ENCODE data around the gene PRKCZ.

PRKCZ gene

GRCh38 chr1:2045468-2046173, 4.6 kb upstream of the PRKCZ start:
- Histone ChIP-seq H3K4ac (ENCODE audit: low read depth, low read length) (no peak overlapping the region), H3K4me2 (ENCODE audit: low read length) (no peak overlapping the region), H2BK12ac (ENCODE audit: low read length) (no peak overlapping the region), H2BK120ac (ENCODE audit: insufficient read depth, low read length, poor library complexity) (no peak overlapping the region), H4K12ac (ENCODE audit: low read depth, low read length) (no peak overlapping the region), H3K79me1 (ENCODE audit: low read length) (peaks cover 6% of the 10 kb centered on the region), H3K36me3 (ENCODE audit: control insufficient read depth in 1 of 2, insufficient read depth in 2 of 2, low read length in 2 of 2) (no peaks in the 10 kb centered on the region), H3K18ac (ENCODE audit: low read length) (no peak overlapping the region), H2BK5ac (ENCODE audit: low read depth, low read length, poor library complexity) (no peak overlapping the region), H3K9me3 (ENCODE audit: insufficient read depth, low read depth, low read length) (peaks cover 2% of the 10 kb centered on the region), H3K9ac (ENCODE audit: low read length) (no peak overlapping the region), H3K23ac (ENCODE audit: low read length) (no peak overlapping the region), H4K8ac (ENCODE audit: low read depth, low read length) (no peak overlapping the region), H3K4me1 (ENCODE audit: control insufficient read depth in 1 of 2, insufficient read depth in 2 of 2, low read length in 2 of 2) (peaks cover 8 to 9% of the 10 kb centered on the region in 2 experiments), H2AK5ac (ENCODE audit: low read length) (no peak overlapping the region), H4K91ac (ENCODE audit: low read depth, low read length) (no peak overlapping the region), H3K79me2 (ENCODE audit: control insufficient read depth, insufficient read depth, low read length, poor library complexity) (peaks cover 3% of the 10 kb centered on the region), H3K27ac (ENCODE audit: low read depth, low read length) (no peak overlapping the region), H2AFZ (ENCODE audit: insufficient read depth, low read length, poor library complexity) (no peak overlapping the region), H3K27me3 (ENCODE audit: insufficient read depth, low read length) (no peaks in the 10 kb centered on the region), H3K4me3 (ENCODE audit: low read depth, low read length) (no peak overlapping the region), H3K14ac (ENCODE audit: low read length) (no peak overlapping the region)
- DNase-seq: no peak
- no CpG with 5 or more reads among the region's 15 CpGs for WGBS (ENCODE audit: extremely low coverage, insufficient coverage, insufficient read length)

- Histone ChIP-seq H3K9me3 (ENCODE audit: insufficient read depth, low read depth, low read length) (peaks cover 2% of the 10 kb centered on the region), H3K4ac (ENCODE audit: low read depth, low read length) (no peak overlapping the region), H3K79me1 (ENCODE audit: low read length) (peaks cover 10% of the 10 kb centered on the region), H3K36me3 (ENCODE audit: control insufficient read depth in 1 of 2, insufficient read depth in 2 of 2, low read length in 2 of 2) (no peaks in the 10 kb centered on the region), H4K12ac (ENCODE audit: low read depth, low read length) (no peak overlapping the region), H2BK12ac (ENCODE audit: low read length) (no peak overlapping the region), H3K9ac (ENCODE audit: low read length) (no peak overlapping the region), H3K18ac (ENCODE audit: low read length) (no peak overlapping the region), H4K8ac (ENCODE audit: low read depth, low read length) (no peak overlapping the region), H3K23ac (ENCODE audit: low read length) (no peak overlapping the region), H2BK5ac (ENCODE audit: low read depth, low read length, poor library complexity) (no peak overlapping the region), H3K14ac (ENCODE audit: low read length) (no peak overlapping the region), H4K91ac (ENCODE audit: low read depth, low read length) (no peak overlapping the region), H3K4me3 (ENCODE audit: low read depth, low read length) (no peak overlapping the region), H3K4me1 (ENCODE audit: control insufficient read depth in 1 of 2, insufficient read depth in 2 of 2, low read length in 2 of 2) (peaks cover 10 to 12% of the 10 kb centered on the region in 2 experiments), H3K79me2 (ENCODE audit: control insufficient read depth, insufficient read depth, low read length, poor library complexity) (peaks cover 9% of the 10 kb centered on the region), H3K4me2 (ENCODE audit: low read length) (no peak overlapping the region), H2AFZ (ENCODE audit: insufficient read depth, low read length, poor library complexity) (no peak overlapping the region), H3K27ac (ENCODE audit: low read depth, low read length) (no peak overlapping the region), H3K27me3 (ENCODE audit: insufficient read depth, low read length) (peaks cover 4% of the 10 kb centered on the region), H2BK120ac (ENCODE audit: insufficient read depth, low read length, poor library complexity) (no peak overlapping the region), H2AK5ac (ENCODE audit: low read length) (no peak overlapping the region)
- WGBS (ENCODE audit: extremely low coverage, insufficient coverage, insufficient read length): no CpG with 5 or more reads among the region's 20 CpGs
- DNase-seq: peak; percentile 74 to 85
These were observed 3.9 kb upstream of the PRKCZ start for GRCh38 chr1:2046174-2046917.

GRCh38 chr1:2046953-2047748, 3.1 kb upstream of the PRKCZ start:
- no peak overlapping the region for H2AFZ ChIP-seq (ENCODE audit: insufficient read depth, low read length, poor library complexity)
- H3K36me3 ChIP-seq (ENCODE audit: control insufficient read depth in 1 of 2, insufficient read depth in 2 of 2, low read length in 2 of 2): no peaks in the 10 kb centered on the region
- no peak overlapping the region for H2BK120ac ChIP-seq (ENCODE audit: insufficient read depth, low read length, poor library complexity)
- no peak overlapping the region for H3K9ac ChIP-seq (ENCODE audit: low read length)
- no CpG with 5 or more reads among the region's 25 CpGs for WGBS (ENCODE audit: extremely low coverage, insufficient coverage, insufficient read length)
- no peak overlapping the region for H3K4me2 ChIP-seq (ENCODE audit: low read length)
- H2AK5ac ChIP-seq (ENCODE audit: low read length): no peak overlapping the region
- no peak overlapping the region for H3K27ac ChIP-seq (ENCODE audit: low read depth, low read length)
- H3K4ac ChIP-seq (ENCODE audit: low read depth, low read length): no peak overlapping the region
- H3K79me1 ChIP-seq (ENCODE audit: low read length): peaks cover 10% of the 10 kb centered on the region
- H3K4me3 ChIP-seq (ENCODE audit: low read depth, low read length): no peak overlapping the region
- no peak overlapping the region for H3K18ac ChIP-seq (ENCODE audit: low read length)
- H3K4me1 ChIP-seq (ENCODE audit: control insufficient read depth in 1 of 2, insufficient read depth in 2 of 2, low read length in 2 of 2): peaks cover 18 to 20% of the 10 kb centered on the region in 2 experiments
- H2BK12ac ChIP-seq (ENCODE audit: low read length): no peak overlapping the region
- H4K91ac ChIP-seq (ENCODE audit: low read depth, low read length): no peak overlapping the region
- H3K23ac ChIP-seq (ENCODE audit: low read length): no peak overlapping the region
- no peak overlapping the region for H4K12ac ChIP-seq (ENCODE audit: low read depth, low read length)
- H2BK5ac ChIP-seq (ENCODE audit: low read depth, low read length, poor library complexity): no peak overlapping the region
- H3K27me3 ChIP-seq (ENCODE audit: insufficient read depth, low read length): peaks cover 4% of the 10 kb centered on the region
- H4K8ac ChIP-seq (ENCODE audit: low read depth, low read length): no peak overlapping the region
- H3K79me2 ChIP-seq (ENCODE audit: control insufficient read depth, insufficient read depth, low read length, poor library complexity): peaks cover 15% of the 10 kb centered on the region
- no peak for DNase-seq
- no peak overlapping the region for H3K14ac ChIP-seq (ENCODE audit: low read length)
- H3K9me3 ChIP-seq (ENCODE audit: insufficient read depth, low read depth, low read length): no peaks in the 10 kb centered on the region
